Measurements from ENCODE around the gene OCA2. TPM values are rescaled to one million over a fixed set of nuclear protein-coding genes. Genes with fewer than 3 reads are reported as not detected.

The OCA2 gene
- total and polyA plus RNA-seq, 12 donors, result 0.13 to 0.44 (median 0.23) TPM; not detected in 7

GRCh38 chr15:28114721-28115622, 15.9 kb upstream of the OCA2 start:
- Histone ChIP-seq H3K4me1 (replicated peaks in 1 of 2) (no peaks in the 10 kb centered on the region), H3K9me3 (replicated peaks in 1 of 3) (no peaks in the 10 kb centered on the region), H3K36me3 (replicated peaks in 1 of 2) (peaks cover 0 to 70% of the 10 kb centered on the region in 2 donors), H3K27ac (no peak overlapping the region), H3K27me3 (no peaks in the 10 kb centered on the region), H3K4me3 (no peak overlapping the region)
- intact Hi-C loops (cut with DNase I), result loop anchor here in 1 of 2 donors (10.0 kb wide), 1 partner anchor 1230 kb away; no protein-coding TSS in a partner anchor
- TF ChIP-seq CTCF (IDR thresholded peaks at IDR 0.05), result no peak
- no peak for TF ChIP-seq POLR2A (IDR thresholded peaks at IDR 0.05)
- WGBS, 4 donors, result 93 to 95% (median 95%) methylated on average over 18 to 23 of the region's 23 CpGs
- peak in 1 of 7 donors; percentile 49 for DNase-seq

GRCh38 chr15:28114114-28114455, 15.0 kb upstream of the OCA2 start:
- H3K4me3 ChIP-seq, result no peak overlapping the region
- no peak for TF ChIP-seq CTCF (IDR thresholded peaks at IDR 0.05)
- TF ChIP-seq POLR2A (IDR thresholded peaks at IDR 0.05), result no peak
- 93 to 100% (median 96%) methylated on average over 4 of the region's 4 CpGs for WGBS, 4 donors
- peak in 1 of 7 donors; percentile 20 for DNase-seq
- intact Hi-C loops (cut with DNase I), result loop anchor here in 1 of 2 donors (10.0 kb wide), 1 partner anchor 1229 kb away; no protein-coding TSS in a partner anchor
- peaks cover 0 to 67% of the 10 kb centered on the region in 2 donors for H3K36me3 ChIP-seq (replicated peaks in 1 of 2)
- H3K4me1 ChIP-seq (replicated peaks in 1 of 2), result no peaks in the 10 kb centered on the region
- no peaks in the 10 kb centered on the region for H3K9me3 ChIP-seq (replicated peaks in 1 of 3)
- H3K27me3 ChIP-seq, result no peaks in the 10 kb centered on the region
- H3K27ac ChIP-seq, result no peak overlapping the region

GRCh38 chr15:28113394-28114113, 14.4 kb upstream of the OCA2 start:
- no peak overlapping the region for H3K4me3 ChIP-seq
- no peak overlapping the region for H3K27ac ChIP-seq
- 95 to 97% (median 96%) methylated on average over 17 to 23 of the region's 23 CpGs for WGBS, 4 donors
- no peaks in the 10 kb centered on the region for H3K9me3 ChIP-seq (replicated peaks in 1 of 3)
- no peaks in the 10 kb centered on the region for H3K4me1 ChIP-seq (replicated peaks in 1 of 2)
- H3K36me3 ChIP-seq (replicated peaks in 1 of 2), result peaks cover 0 to 66% of the 10 kb centered on the region in 2 donors
- intact Hi-C loops (cut with DNase I), result loop anchor here in 1 of 2 donors (10.0 kb wide), 1 partner anchor 1229 kb away; no protein-coding TSS in a partner anchor
- H3K27me3 ChIP-seq, result no peaks in the 10 kb centered on the region
- DNase-seq, result peak in 1 of 7 donors; percentile 46
- TF ChIP-seq CTCF (IDR thresholded peaks at IDR 0.05) (no peak), POLR2A (IDR thresholded peaks at IDR 0.05) (no peak)

GRCh38 chr15:28112962-28113361, 13.8 kb upstream of the OCA2 start:
- no peak overlapping the region for H3K4me3 ChIP-seq
- TF ChIP-seq CTCF (IDR thresholded peaks at IDR 0.05), result no peak
- no peak for TF ChIP-seq POLR2A (IDR thresholded peaks at IDR 0.05)
- peak in 1 of 7 donors; percentile 42 for DNase-seq
- no peaks in the 10 kb centered on the region for H3K4me1 ChIP-seq (replicated peaks in 1 of 2)
- intact Hi-C loops (cut with DNase I), result loop anchor here in 1 of 2 donors (10.0 kb wide), 1 partner anchor 1228 kb away; no protein-coding TSS in a partner anchor
- no peaks in the 10 kb centered on the region for H3K27me3 ChIP-seq
- no peak overlapping the region for H3K27ac ChIP-seq
- no peaks in the 10 kb centered on the region for H3K9me3 ChIP-seq (replicated peaks in 1 of 3)
- WGBS, 4 donors, result 97 to 98% (median 97%) methylated on average over 8 to 26 of the region's 26 CpGs
- peaks cover 0 to 60% of the 10 kb centered on the region in 2 donors for H3K36me3 ChIP-seq (replicated peaks in 1 of 2)
